ENCODE results near the gene BEST4.
"Not testable (repeated sequence)": the region's sequence is repeated elsewhere in the genome, so short reads cannot be mapped to it uniquely, and the experiment has no call there.

BEST4 gene

DNA sequence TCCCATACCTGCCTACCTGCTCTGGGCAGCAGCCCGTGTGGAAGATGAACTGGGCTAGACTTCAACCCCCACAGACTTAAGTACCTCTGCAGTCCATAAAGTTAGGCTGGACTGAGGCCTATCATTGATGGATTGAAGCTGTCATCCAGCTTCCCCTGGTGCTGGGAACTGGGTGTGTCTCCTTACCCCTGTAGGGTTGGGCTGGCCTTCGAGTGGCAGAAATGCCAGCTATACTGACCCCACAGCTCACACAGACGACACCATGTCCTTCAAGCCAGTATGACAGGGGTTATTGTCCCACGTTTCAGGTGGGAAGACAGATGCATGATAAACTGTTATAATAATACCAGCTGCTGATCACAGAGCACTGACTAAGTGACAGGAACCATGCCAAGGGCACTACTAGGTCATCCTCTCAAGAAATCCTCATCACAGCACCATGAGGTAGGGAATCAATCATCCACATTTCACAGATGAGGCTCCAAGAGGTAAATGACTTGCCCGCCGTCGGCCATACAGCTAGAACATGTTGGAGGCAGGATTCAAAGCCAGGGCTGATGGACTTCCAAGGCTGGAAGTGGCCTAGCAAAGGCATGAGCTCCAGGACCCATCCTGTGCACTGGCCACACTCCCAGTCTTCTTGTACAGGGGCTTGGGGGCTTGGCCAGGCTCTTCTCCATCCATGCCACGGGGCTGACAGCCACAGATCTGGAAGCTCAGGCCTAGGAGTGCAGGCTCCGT is at the start of gene BEST4:
Gene BEST4 (minus strand): TSS at position 51 of the 741 bp plus-strand sequence. CDS start 465 bp downstream, outside the sequence.
- no peak for DNase-seq

DNA sequence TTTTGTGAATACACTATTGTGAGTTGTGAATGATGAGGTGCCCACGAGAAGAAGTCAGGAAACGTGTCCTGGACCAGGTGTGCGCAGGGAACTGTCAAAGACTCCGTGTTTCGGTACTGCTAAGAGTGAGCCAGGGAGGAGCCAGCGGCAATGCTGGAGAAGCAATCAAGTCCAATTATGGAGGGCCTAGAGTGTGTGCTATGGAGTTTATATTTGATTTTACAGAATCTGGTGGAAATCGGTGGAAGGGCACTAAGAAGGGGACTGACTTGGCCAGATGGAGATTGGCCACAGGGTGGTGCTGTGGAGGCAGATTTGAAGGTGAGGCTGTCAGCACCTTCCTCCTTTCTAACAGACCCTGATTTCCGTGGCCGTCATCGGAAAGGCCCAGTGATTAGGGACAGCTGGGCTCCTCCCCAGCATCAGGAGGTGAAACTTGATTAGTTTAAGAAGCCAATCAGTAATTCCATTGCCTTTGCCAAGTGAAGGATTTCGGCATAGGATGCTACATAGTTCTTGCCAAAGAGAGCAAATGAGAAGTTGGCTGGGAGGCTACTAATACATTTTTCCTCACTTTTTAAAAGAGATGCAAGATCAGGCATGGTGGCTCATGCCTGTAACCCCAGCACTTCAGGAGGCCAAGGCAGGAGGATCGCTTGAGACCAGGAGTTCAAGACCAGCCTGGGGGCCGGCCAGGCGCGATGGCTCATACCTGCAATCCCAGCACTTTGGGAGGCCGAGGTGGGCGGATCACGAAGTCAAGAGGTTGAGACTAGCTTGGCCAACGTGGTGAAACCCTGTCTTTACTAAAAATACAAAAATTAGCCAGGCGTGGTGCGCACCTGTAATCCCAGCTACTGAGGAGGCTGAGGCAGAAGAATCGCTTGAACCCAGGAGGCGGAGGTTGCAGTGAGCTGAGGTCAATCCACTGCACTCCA is 48.0 kb upstream of the BEST4 start:
- peak; percentile 90 for DNase-seq

DNA sequence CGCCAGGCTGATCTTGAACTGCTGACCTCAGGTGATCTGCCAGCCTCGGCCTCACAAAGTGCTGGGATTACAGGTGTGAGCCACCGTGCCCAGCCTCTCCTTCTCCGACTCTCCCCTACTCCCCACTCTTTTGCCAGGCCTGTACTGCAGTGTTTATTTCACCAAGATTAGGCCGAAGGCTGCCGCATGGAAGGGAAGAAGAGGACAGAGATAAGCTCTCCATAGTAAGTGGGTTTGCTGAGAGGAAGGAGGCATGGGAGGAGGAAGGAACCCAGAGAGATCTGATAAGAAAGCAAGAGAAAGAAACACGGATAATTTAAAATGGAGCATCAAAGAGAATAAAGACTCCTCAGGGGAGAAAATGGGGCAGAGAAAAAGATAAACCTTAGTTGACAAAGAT is 46.4 kb upstream of the BEST4 start:
- DNase-seq, result no peak

DNA sequence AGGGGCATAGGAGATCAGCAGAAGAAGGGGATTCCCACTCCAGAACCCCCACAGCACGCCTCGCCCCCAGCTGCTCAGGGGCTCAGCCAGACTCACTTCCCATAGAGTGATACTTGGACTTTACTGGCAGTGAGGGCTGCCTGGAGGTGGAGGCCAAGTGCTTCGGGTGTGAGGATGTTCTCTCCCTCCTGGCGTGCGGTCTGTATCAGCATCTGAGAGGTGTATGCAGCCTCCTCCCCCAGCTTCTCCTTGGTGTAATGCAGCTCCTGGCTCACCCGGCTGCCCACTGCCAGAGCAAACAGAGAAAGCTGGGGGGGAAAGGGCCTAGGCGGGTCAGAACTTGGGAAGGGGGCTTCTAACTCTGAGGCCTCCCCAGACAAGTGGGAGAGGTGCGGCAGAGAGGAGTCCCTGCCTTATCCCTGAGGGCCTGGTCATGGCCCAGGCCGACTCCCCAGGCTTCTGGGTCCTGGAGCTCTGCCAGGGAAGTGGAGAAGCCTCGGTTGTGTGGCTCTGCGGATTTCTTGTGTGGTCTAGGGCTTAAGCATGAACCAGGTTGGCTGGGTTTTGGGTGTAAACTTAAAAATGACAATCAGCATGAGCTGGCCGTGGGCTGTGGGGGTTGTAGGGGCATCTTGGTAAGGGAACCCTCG is 44.2 kb upstream of the BEST4 start:
- DNase-seq, result no peak

DNA sequence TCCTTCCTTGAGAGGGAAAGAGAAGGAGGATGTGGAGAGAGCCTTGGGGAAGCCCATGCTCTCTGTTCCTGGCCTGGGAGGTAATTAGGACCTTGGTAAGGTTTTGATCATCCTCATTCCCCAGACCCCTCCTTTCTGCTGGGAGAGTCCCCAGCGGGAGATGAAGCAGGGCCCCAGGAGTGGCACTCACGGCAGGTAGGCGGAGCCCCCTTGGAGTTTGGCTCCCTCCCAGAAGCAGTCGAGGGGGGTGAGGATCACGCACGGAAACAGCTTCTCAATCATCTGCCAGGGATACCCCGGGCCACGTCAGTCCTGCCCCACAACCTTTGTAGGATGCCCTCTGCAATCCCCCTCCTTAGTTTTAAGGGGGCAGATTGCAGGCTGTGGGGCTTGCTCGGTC is 43.5 kb upstream of the BEST4 start:
- DNase-seq, result no peak

DNA sequence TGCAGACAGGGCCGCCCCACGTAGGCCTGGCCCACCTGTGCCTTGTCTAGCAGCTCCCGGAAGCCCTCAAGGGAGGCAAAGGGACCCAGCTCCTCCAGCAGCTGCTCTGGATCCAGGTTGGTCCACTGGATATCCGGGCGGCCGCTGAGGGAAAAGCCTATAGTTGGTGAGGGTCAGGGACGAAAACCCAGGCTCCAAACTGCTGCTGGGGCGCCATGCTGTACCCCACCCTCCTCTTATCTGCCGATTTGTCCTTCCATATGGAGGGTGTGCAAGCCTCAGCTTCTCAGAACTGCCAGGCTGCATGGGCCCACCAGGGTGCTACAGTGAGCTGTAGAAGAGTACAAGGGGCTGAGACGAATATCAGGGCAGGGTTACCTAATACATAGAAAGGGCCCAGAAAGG is 42.9 kb upstream of the BEST4 start:
- DNase-seq, result no peak

DNA sequence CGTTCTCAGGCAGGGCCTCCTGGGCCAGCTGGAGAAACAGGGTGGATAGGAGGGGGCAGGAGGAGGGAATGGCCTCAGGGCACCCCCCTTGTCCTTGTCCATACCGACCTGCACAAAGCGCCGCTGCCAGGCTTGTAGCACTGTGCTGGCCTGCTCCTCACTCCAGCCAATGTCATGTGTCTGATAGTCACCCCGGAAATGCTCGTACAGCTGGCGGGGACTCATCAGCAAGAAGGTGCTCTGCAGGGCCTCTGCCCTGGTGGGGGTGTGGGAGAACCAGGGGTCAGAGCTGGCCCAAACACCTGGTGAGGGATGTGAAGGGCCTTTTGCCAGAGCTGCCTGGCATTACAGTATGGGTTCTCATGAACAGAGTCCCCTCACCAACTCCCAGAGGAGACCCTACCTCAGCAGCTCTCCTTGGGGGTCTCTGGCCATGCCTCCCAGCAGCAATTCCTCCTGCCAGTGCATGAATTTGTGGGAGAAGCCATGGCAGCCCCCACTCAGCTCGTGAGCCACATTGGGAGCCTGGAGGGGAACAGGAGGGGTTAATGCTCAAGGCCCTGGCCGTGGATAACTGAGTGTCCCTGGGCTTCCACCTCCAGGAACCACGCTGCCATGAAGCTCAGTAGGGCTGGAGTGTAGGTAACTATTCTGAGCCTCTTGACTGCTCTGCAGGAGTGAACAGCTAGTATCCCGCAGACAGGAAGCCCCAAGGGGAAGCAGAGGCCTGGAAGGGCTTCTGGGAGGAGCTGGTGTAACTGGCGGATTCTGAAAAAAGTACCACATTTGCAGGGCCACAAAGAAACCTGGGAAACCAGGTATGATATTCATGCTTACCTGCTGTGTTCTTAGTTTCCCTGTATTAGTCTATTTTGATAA is 41.8 kb upstream of the BEST4 start:
- no peak for DNase-seq

DNA sequence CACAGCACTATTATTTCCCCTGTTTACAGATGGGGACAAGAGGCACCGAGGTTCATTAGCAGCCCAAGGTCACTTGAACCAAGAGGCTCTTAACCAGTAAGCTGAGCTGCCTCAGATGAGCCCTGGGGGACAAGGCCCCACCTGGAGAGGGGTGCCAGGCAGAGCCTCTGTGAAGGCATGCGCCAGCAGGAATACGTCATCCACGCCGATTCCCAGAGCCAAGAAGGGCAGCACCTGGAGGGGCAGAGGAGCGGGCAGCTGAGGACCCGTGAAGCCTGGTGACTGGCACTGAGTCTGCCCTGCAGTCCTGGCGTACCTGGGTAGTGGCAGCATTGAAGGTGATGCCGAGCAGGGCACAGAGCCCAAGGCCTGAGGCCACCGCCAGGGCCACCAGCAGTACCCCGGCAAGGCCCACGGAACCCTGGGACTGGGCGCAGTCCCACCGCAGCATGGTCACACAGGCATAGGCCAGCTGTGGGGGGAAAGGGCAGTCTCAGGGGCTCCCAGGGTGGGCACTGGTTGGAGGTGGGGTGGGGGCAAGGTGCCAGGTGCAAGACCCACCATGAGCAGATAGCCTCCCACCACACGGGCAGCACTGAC is 41.0 kb upstream of the BEST4 start:
- DNase-seq, result no peak

DNA sequence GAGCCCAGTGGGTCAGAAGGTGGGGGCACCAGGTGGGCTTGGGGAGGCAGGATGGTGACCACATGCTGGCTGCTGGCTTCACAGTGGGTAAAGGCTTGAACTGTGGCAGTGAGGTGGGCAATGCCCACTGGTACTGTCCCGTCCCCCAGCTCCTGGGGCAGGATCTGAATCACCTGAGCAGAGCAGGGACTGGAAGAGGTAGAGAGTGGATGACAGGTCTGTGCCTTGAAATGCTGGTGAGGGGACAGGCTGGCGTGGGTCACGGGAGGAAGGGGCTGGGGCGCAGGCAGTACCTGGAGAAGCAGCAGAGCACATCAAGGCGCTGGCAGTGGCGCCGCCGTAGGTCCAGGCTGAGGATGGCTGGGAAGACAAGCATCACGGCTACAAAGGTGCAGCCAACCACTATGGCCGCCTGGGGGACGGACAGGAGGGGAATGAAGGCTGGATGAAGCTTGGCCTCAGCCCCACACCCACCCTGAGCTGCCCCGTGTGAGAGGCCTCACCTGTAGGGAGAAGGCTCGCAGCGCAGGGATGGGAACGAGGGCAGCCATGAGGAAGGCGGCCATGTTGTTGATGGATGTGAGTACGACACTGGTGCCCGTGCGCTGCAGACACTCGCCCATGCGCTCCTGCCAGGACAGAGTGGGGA is 40.2 kb upstream of the BEST4 start:
- DNase-seq, result no peak

DNA sequence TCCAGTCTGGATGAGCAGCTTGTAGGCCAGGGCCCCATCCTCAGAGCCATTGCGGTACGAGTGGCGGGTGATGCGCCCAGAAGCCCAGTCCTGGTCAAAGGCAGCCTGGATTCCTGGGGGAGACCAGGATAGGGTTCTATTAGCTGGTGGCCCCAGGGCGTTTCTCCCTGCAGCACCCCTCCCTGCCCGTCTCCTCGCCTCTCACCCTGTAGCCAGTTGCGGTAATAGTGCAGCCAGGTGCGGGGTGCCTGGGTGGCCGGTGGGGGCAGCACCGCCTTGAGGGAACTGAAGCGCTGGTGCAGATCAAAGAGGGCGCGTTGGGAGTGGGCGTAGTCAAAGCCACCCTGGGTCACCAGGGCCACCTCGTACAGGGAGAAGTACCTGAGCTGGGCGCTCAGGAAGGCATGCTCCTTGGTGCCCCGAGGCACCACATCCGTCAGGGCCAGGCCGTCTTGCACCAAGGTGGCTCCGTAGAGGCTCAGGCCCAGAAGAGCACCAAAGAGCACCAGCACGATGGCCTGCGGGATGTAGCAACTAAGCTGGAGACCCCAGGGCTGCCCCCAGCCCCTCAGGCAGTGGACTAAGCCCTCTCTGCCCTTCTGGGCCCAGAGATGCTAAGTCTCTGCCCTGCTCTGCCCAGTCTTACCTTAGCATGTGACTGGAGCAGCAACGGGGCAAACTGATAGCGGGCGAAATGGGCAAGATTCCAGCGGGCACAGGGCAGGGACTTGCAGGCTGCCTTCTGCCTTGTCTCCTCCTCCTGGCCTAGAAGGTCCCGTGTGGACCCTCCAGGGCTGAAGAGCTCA is 39.4 kb upstream of the BEST4 start:
- no peak for DNase-seq

DNA sequence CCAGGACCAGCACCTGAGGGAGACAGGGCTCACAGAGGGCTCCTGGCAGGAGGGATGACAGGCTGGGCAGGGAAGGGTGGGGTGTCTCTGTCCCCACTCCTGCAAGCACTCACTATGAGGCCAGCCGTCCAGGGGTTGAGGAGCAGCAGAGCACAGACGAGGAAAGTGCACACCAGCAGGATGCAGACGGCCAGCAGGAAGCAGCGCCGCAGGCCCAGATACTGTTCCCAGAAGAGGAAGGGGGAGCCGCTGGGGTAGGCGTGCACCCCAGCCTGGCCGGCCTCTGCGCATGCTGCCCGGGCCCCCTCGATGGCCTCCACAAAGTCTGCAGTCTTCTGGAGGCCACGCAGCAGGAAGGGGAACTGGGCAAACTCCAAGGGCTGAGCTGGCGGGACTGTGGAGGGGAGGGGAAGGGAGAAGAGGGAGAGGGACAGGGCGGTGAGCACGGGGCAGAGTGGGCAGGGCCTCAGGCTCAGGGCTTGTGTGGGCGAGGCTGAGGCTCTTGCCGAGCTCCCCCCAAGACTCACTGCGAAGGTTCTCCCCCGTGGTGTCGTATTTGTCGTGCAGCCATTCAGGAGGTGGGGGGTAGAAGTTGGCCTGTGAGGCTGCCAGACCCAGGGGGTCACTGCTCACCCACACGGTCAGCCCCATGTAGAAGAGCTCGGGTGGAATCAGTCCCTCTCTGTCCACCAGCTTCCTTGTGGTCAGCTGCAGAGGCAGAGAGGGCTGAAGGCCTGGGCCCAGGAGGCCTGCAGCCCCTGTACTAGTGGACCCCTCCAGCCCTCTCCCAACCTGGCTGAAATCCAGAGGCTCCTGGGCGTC is 38.6 kb upstream of the BEST4 start:
- no peak for DNase-seq

DNA sequence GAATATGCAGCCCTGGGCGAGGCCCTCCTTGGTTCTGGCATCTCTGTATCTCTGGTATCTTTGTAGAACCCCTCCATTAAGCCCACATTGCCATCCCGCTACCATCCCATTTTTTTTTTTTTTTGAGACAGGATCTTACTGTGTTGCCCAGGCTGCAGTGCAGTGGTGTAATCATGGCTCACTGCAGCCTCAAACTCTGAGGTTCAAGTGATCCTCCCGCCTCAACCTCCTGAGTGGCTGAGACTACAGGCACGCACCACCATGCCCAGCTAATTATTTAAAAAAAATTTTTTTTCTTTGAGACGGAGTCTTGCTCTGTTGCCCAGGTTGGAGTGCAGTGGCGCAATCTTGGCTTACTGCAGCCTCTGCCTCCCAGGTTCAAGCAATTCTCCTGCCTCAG is 36.4 kb upstream of the BEST4 start:
- not testable (repeated sequence) for DNase-seq

DNA sequence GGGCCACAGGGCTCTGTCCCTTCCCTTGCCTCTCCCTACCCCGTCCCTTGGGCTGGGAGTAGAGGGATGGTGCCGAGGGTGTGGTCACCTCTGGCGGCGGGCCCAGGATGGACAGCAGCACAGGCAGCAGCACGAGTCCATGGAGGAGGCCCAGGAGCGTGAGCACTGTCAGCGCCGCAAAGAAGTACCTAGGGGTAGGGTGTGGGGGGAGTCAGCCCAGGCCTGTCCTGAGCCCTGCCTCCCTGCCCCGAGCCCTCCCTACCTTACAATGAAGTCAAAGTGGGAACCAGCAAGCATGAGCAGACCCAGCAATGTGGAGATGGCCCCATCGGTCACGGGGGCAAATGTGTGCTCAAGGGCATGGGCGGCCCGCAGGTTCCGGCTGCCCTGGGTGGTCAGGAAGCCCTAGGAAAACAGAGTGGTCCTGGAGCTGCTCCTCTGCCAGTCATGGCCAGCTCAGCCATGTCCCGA is 35.0 kb upstream of the BEST4 start:
- no peak for DNase-seq

DNA sequence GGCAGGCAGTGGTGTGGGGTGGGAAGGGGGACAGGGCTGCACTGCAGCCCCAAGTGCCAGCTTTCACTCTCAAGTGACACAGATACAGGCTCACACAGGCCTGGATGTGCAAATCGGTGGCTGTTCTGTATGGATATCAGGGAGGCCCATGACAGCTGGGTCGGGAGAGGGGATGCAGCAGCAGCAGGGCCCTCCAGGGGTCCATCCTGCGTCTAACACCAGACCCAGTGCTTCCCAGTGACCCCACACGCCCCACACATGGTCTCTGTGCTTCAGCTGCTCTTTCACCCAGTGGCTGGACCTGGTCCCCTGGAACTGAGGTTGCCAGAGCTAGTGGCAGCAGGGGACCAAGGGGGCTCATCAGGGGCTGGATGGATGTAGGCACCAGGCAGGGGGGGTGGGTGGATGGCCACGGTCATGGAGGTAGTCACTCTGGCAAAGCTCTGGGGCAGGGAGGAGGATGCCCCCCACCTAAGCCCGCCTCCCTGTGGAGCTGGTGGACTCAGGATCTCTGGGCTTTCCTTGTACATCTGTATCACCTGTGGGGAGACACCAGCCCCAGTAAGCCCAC is 34.2 kb upstream of the BEST4 start:
- no peak for DNase-seq

DNA sequence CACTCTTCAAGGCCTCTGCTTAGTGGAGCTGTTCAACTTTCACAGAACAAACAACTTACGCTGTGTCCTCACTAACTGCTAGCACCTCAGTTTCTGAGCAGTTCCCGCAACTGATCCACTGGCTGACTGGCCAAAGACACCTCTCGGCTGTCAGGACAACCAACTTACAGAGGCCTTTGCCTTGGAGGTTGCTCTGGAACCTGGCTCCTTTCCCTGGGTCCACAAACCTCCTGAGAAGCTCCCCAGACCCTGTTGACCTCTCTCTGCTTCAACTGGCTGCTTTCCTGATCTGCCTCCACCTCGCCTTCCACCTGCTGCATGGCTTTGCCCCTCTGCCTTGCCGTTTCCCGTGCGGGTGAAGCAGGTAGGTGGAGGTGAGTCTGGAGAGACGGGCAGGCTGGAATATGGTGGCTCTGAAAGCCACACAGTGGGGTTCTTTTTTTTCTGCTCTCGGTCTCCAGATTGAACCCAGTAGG is 33.3 kb upstream of the BEST4 start:
- no peak for DNase-seq

DNA sequence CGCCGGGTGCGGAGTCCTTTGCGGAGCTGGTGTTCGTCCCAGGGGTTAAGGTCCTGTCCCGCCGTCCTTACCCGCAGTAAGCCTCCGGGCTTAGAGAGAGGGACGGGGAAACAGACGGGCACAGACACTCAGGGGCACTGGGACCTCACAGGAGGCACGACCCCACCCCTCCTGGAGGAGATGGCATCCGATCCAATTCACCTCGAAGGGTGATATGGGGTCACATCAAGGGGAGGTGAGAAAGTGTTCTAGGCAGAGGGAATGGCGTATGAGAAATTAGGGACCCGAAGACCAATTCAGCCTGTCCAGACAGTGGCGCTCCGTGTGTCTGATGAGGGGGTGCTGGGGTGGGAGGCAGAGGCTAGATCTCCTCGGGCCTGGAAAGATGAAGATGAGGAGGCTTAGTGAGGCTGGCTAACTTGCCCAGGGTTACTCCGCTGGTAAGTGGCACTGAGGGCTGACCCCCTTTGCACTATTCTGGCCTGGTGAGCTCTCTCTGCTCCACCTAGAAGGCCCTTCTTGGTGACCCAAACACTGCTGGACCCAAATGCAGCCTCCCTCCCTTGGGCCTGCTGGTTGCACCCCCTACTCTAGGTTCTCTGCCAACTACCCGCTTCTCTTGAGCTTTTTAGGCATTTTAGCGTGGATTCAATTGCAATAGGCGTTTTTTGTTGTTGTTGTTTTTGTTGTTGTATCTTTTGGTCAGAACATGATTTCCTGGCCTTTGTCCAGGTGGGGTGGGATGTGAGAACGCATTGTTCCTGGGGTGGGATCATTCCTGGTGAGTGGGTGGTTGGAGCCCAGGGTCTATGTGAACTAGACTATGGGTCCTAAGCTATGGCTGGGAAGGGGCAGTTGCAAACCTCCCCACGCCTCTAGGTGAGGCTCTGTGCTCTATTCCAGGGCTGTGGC is 32.6 kb upstream of the BEST4 start:
- DNase-seq, result no peak

DNA sequence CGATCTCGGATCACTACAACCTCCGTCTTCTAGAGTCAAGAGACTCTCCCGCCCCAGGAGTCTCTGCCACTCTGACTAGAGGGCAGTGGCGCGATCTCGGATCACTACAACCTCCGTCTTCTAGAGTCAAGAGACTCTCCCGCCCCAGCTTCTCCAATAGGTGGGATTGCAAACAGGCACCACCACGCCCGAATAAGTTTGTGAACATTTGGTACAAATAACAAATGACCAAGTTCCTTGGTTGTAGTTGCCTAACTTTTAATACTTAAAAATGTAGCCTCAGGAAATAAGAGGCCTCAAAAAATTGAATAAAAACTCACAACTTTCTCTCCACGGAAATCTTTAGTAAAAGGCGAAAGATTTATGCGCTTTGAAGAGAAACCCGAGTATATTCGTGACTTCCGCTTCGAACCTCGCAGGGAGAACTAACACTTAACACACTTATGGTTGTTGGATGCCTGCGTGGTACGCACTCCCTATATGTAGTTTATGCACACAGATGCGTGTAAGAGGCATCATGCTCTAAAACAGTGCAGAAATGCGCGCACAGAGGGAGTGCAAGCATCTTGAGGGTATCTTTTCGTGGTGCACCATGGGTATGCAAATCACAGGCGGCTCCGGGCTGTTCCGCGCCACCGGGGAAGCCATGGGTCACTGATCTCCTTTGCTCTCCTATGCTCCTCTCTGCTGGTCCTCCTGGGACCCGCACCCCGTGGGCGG is 31.8 kb upstream of the BEST4 start:
- DNase-seq, result peak; percentile 74

Data from activated CD8-positive, alpha-beta memory T cell treated with anti-CD3 and anti-CD28 coated beads, Interleukin-2, amount 50 U/mL, for 4 hours (primary cell).